Endodermal cell (in vitro differentiated cells): Measurements from ENCODE around the gene CCHCR1. TPM values are rescaled to one million over a fixed set of nuclear protein-coding genes. Genes with fewer than 3 reads are reported as not detected.
"Not testable (repeated sequence)": the region's sequence is repeated elsewhere in the genome, so short reads cannot be mapped to it uniquely, and the experiment has no call there.

Source experiments
- DNase-seq: peaks from one replicate; pipeline ENCODE4 v3.0.0-alpha.2; 2017
- H3K27ac ChIP-seq: 2 replicates; pipeline ENCODE4 v1.5.1; 2013; ENCODE audit warnings: mild to moderate bottlenecking, low read depth, low read length, moderate library complexity
- H3K27me3 ChIP-seq: 2 replicates; pipeline ENCODE4 v1.6.1; 2013; ENCODE audit warnings: mild to moderate bottlenecking, low read length, moderate library complexity; ENCODE audit not compliant: insufficient read depth, control insufficient read depth, poor library complexity, severe bottlenecking
- H3K36me3 ChIP-seq: 2 replicates; pipeline ENCODE4 v1.7.0; 2013; ENCODE audit warnings: mild to moderate bottlenecking, low read length, moderate library complexity; ENCODE audit not compliant: control insufficient read depth, insufficient read depth
- H3K4me1 ChIP-seq: one replicate; pipeline ENCODE4 v1.7.0; 2013; ENCODE audit warnings: low read length; ENCODE audit not compliant: control insufficient read depth, insufficient read depth
- H3K4me3 ChIP-seq: 2 replicates; pipeline ENCODE4 v1.5.1; 2013; ENCODE audit warnings: mild to moderate bottlenecking, low read length, moderate library complexity
- H3K9ac ChIP-seq: 2 replicates; pipeline ENCODE4 v1.6.1; 2013; ENCODE audit warnings: mild to moderate bottlenecking, low read length, moderate library complexity; ENCODE audit not compliant: poor library complexity, severe bottlenecking; ENCODE audit errors: extremely low read depth
- H3K9me3 ChIP-seq: 2 replicates; pipeline ENCODE4 v1.6.1; 2013; ENCODE audit warnings: mild to moderate bottlenecking, low read length, moderate library complexity; ENCODE audit not compliant: control insufficient read depth
- H3K27ac Mint-ChIP-seq: 2 replicates; pipeline ENCODE4 v1.8.0; 2020; ENCODE audit warnings: mixed read lengths
- H3K27me3 Mint-ChIP-seq: 2 replicates; pipeline ENCODE4 v1.8.0; 2021; ENCODE audit warnings: mild to moderate bottlenecking, mixed read lengths; ENCODE audit not compliant: insufficient read depth
- H3K36me3 Mint-ChIP-seq: 2 replicates; pipeline ENCODE4 v1.8.0; 2020; ENCODE audit warnings: low read depth, mixed read lengths
- H3K4me1 Mint-ChIP-seq: 2 replicates; pipeline ENCODE4 v1.8.0; 2020; ENCODE audit warnings: mixed read lengths
- H3K4me3 Mint-ChIP-seq: 2 replicates; pipeline ENCODE4 v1.8.0; 2020; ENCODE audit warnings: mild to moderate bottlenecking, moderate library complexity, mixed read lengths
- H3K9me3 Mint-ChIP-seq: 2 replicates; pipeline ENCODE4 v1.8.0; 2020; ENCODE audit warnings: mild to moderate bottlenecking, mixed read lengths
- WGBS, 2 experiments: methylation state at CpG; one replicate each; pipeline versions ENCODE4 v1.1.5 to v1.1.7; 2013; ENCODE audit warnings: missing lambda C conversion rate in 2 of 2, mixed read lengths in 1 of 2; ENCODE audit not compliant: insufficient coverage in 1 of 2, insufficient read length in 1 of 2; 5-methylcytosine and 5-hydroxymethylcytosine counted together
- total RNA-seq, 2 donors: library from RNA; stranded (reverse); fragmentation: NEBNext Ultra II Directional in 1 of 2; extraction: Animal tissue kit (Norgen Biotek cat#: 25700) in 1 of 2; gene quantifications; 2 replicates in 1 of 2; 3 replicates in 1 of 2; pipeline ENCODE4 v1.2.1, GENCODE V29; 2021
- TF ChIP-seq, protein P1 (sequence below): fragments of 200-600 bp; sonication (generic); conservative IDR thresholded peaks from 2 replicates; pipeline ENCODE4 v1.5.0; 2021; ENCODE audit warnings: antibody characterized with exemption, mild to moderate bottlenecking

Gene CCHCR1
- total RNA-seq, 2 donors from 2014 or later, result 56.5 to 73.6 TPM

- no peak overlapping the region for H3K9ac ChIP-seq
- H3K36me3 ChIP-seq, result no peaks in the 10 kb centered on the region
- H3K9me3 ChIP-seq, result no peaks in the 10 kb centered on the region
- 11 to 28% methylated on average over 4 to 16 of the region's 16 CpGs for WGBS, 2 experiments
- H3K27me3 Mint-ChIP-seq, result peaks cover 5% of the 10 kb centered on the region
- peaks cover 44% of the 10 kb centered on the region for H3K4me1 Mint-ChIP-seq
- peaks cover 3% of the 10 kb centered on the region for H3K36me3 Mint-ChIP-seq
- H3K4me3 ChIP-seq, result no peak overlapping the region
- no peaks in the 10 kb centered on the region for H3K27me3 ChIP-seq
- peak; percentile 96 for DNase-seq
- H3K9me3 Mint-ChIP-seq, result no peaks in the 10 kb centered on the region
- peaks cover 19% of the 10 kb centered on the region for H3K4me1 ChIP-seq
- peak overlapping the region; percentile 67 for H3K4me3 Mint-ChIP-seq
- H3K27ac ChIP-seq, result peak overlapping the region; percentile 64
- TF ChIP-seq, protein P1, sequence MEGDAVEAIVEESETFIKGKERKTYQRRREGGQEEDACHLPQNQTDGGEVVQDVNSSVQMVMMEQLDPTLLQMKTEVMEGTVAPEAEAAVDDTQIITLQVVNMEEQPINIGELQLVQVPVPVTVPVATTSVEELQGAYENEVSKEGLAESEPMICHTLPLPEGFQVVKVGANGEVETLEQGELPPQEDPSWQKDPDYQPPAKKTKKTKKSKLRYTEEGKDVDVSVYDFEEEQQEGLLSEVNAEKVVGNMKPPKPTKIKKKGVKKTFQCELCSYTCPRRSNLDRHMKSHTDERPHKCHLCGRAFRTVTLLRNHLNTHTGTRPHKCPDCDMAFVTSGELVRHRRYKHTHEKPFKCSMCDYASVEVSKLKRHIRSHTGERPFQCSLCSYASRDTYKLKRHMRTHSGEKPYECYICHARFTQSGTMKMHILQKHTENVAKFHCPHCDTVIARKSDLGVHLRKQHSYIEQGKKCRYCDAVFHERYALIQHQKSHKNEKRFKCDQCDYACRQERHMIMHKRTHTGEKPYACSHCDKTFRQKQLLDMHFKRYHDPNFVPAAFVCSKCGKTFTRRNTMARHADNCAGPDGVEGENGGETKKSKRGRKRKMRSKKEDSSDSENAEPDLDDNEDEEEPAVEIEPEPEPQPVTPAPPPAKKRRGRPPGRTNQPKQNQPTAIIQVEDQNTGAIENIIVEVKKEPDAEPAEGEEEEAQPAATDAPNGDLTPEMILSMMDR, result no peak
- H3K27ac Mint-ChIP-seq, result peak overlapping the region; percentile 83
These were observed 14.6 kb upstream of the CCHCR1 start for GRCh38 chr6:31171931-31172905.

DNA sequence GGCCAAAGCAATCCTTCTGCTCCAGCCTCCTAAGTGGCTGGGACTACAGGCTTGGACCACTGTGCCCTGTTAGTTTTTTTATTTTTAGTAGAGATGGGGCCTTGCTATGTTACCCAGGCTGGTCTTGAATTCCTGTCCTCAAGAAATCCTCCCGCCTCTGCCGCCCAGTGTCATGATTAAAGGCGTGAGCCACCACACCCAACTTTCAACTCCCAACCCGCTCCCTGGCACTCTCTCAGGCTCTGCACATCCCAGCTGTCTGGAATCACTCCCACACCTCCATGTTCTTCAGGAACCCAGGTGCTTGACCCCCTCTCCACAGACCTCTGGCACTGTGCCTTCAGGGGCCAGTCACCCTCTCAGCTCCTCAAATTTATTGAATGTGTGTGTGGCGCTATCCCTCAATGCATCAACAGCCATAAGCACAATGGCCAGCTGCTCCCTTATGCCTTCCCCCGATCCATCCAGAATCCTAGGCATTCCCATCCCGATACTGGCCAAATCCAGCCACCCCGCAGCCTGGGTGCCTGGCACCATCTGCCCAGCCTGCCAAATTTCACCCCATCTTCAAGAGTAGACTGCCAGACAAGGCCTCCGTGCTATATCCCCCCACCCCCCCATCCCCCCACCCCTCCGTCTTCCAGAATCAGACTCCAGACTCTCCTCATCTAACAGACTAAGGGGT, 13.5 kb upstream of the CCHCR1 start:
- H3K27ac ChIP-seq, result no peak overlapping the region
- H3K36me3 ChIP-seq, result no peaks in the 10 kb centered on the region
- Mint-ChIP-seq H3K27ac (peak overlapping the region; percentile 86), H3K27me3 (peaks cover 6% of the 10 kb centered on the region), H3K4me3 (peak overlapping the region; percentile 67), H3K4me1 (peaks cover 44% of the 10 kb centered on the region), H3K36me3 (peaks cover 3% of the 10 kb centered on the region), H3K9me3 (no peaks in the 10 kb centered on the region)
- no peak overlapping the region for H3K9ac ChIP-seq
- WGBS, 2 experiments, result 82 to 95% methylated on average over 4 to 10 of the region's 10 CpGs
- DNase-seq, result peak; percentile 78
- H3K27me3 ChIP-seq, result no peaks in the 10 kb centered on the region
- H3K4me3 ChIP-seq, result no peak overlapping the region
- H3K4me1 ChIP-seq, result peaks cover 19% of the 10 kb centered on the region
- TF ChIP-seq, protein P1, result no peak
- no peaks in the 10 kb centered on the region for H3K9me3 ChIP-seq

DNA sequence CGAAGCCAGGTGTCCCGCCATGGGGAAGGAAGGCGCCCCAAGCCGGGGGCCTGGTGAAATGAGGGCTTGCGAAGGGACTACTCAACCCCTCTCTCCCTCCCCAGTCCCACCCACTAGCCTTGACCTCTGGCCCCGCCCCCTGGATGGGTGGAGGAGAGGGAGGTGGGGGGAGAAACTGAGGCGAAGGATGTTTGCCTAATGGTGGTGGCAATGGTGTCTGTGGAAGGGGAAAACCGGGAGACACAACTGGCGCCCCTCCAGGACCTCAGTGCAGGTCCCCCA, 12.9 kb upstream of the CCHCR1 start, which contains the start of gene POU5F1:
POU5F1 (minus strand) TSS at position 83 of the 282 bp plus-strand sequence; CDS start at position 21, 62 bp downstream.
- Histone ChIP-seq H3K27me3 (no peaks in the 10 kb centered on the region), H3K9me3 (no peaks in the 10 kb centered on the region), H3K4me3 (no peak within 1 kb of the TSS), H3K36me3 (no peaks in the 10 kb centered on the region), H3K9ac (no peak within 1 kb of the TSS), H3K4me1 (peaks cover 19% of the 10 kb centered on the region), H3K27ac (no peak within 1 kb of the TSS)
- peaks cover 44% of the 10 kb centered on the region for H3K4me1 Mint-ChIP-seq
- H3K4me3 Mint-ChIP-seq, result peak within 1 kb of the TSS; percentile 67
- peak within 1 kb of the TSS; percentile 86 for H3K27ac Mint-ChIP-seq
- 41% methylated on average over 6 of the region's 9 CpGs; no CpG with 5 or more reads in 1 of the 2 experiments for WGBS, 2 experiments
- peaks cover 9% of the 10 kb centered on the region for H3K36me3 Mint-ChIP-seq
- H3K27me3 Mint-ChIP-seq, result peaks cover 8% of the 10 kb centered on the region
- TF ChIP-seq, protein P1, result no peak
- peak; percentile 83 for DNase-seq
- no peaks in the 10 kb centered on the region for H3K9me3 Mint-ChIP-seq

DNA sequence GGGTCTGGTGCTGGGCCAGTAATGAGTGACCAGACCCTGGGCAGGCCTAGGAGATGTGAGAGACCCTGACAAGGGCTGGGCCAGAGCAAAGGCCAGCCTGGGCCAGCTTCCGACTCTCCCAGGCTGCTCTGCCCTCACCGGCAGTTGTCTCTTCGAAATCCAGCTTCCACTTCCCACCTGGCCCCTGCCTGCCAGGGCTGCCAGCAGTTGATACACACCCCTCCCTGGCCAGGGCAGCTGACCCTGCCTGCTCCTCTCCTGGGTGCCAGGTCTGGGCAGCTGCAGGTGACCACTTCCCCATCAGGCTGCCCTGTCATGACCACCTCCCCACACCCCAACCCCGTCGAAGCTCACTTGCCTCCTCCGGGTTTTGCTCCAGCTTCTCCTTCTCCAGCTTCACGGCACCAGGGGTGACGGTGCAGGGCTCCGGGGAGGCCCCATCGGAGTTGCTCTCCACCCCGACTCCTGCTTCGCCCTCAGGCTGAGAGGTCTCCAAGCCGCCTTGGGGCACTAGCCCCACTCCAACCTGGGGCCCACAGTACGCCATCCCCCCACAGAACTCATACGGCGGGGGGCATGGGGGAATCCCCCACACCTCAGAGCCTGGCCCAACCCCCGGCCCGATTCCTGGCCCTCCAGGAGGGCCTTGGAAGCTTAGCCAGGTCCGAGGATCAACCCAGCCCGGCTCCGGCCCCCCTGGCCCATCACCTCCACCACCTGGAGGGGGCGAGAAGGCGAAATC, 12.4 kb upstream of the CCHCR1 start:
- Mint-ChIP-seq H3K36me3 (peaks cover 12% of the 10 kb centered on the region), H3K4me3 (peak overlapping the region; percentile 67), H3K27ac (peak overlapping the region; percentile 11), H3K4me1 (peaks cover 44% of the 10 kb centered on the region)
- peaks cover 19% of the 10 kb centered on the region for H3K4me1 ChIP-seq
- peak; percentile 63 for DNase-seq
- H3K4me3 ChIP-seq, H3K36me3 ChIP-seq, H3K27ac ChIP-seq, H3K27me3 ChIP-seq, H3K9me3 Mint-ChIP-seq, H3K9ac ChIP-seq, H3K9me3 ChIP-seq, H3K27me3 Mint-ChIP-seq: not testable (repeated sequence)
- 27 to 38% methylated on average over 8 to 23 of the region's 23 CpGs for WGBS, 2 experiments
